ENCODE data around the gene KHDRBS1. TPM values are rescaled to one million over a fixed set of nuclear protein-coding genes. Genes with fewer than 3 reads are reported as not detected.
"Not testable (repeated sequence)": the region's sequence is repeated elsewhere in the genome, so short reads cannot be mapped to it uniquely, and the experiment has no call there.

KHDRBS1 gene
- total and polyA plus RNA-seq, 2 of the 13 experiments (the other 11 are each of a cell fraction or from before 2014, with no cell fraction given): 25.1 to 39.0 TPM

- H3K4me3 ChIP-seq (replicated peaks in 1 of 3; ENCODE audit: insufficient read depth in 1 of 3, low read depth in 2 of 3, low read length in 3 of 3); H3K9ac ChIP-seq (ENCODE audit: insufficient read depth, low read depth, low read length); intact Hi-C loops (cut with micrococcal nuclease; ENCODE audit: unreplicated experiment); H3K27ac ChIP-seq (ENCODE audit: extremely low read length, insufficient read depth, low read length); CTCF ChIA-PET (ENCODE audit: low intra/inter-chr PET ratio, low total read pairs); DNase-seq (ENCODE audit: low spot score); ATAC-seq; H3K36me3 ChIP-seq (replicated peaks in 1 of 2; ENCODE audit: control insufficient read depth in 1 of 2, insufficient read depth in 2 of 2, low read length in 2 of 2); H3K27me3 ChIP-seq (ENCODE audit: control insufficient read depth in 1 of 2, insufficient read depth in 2 of 2, low read length in 2 of 2); H3K4me2 ChIP-seq (ENCODE audit: low read depth, low read length); in situ Hi-C loops (cut with HindIII; ENCODE audit: extremely low pct_ligation_motif_present, low pct_unique_long_range_greater_than_20kb); H3K79me2 ChIP-seq (ENCODE audit: insufficient read depth, low read length); H4K20me1 ChIP-seq (ENCODE audit: insufficient read depth, low read length); BruUV-seq (replicated peaks); H3K9me3 ChIP-seq (ENCODE audit: low read length); H2AFZ ChIP-seq (ENCODE audit: low read length): not testable (repeated sequence)
- WGBS (ENCODE audit: low lambda C conversion rate): 64% methylated on average over 21 of the region's 21 CpGs
- peaks cover 32% of the 10 kb centered on the region for H3K4me1 ChIP-seq (ENCODE audit: insufficient read depth, low read length)
- FAIRE-seq: peak; percentile 30
- TF ChIP-seq POLR2G (IDR thresholded peaks at IDR 0.05; ENCODE audit: low read depth, low read length) (peak; percentile 13; the same call in 1 of the 2 replicates), ZNF362 (CRISPR knock-in tag; IDR thresholded peaks at IDR 0.05; ENCODE audit: borderline replicate concordance) (peak; percentile 18; the same call in 1 of the 2 replicates), ZNF770 (CRISPR knock-in tag; IDR thresholded peaks at IDR 0.05) (peak; percentile 49; the same call in 1 of the 2 replicates), ZNF121 (CRISPR knock-in tag; IDR thresholded peaks at IDR 0.05) (0 out of 2 replicates have a peak, but pooled peaks have one; percentile 24)
- POLR2A ChIA-PET: interaction anchor here (1.2 kb wide), 1 partner anchor 42 kb away, joined by 3 read pairs; the partner anchor contains the start of gene KPNA6
Measured at GRCh38 chr1:32065613-32066488, 52.2 kb downstream of the KHDRBS1 start.
